Measurements from ENCODE around the gene ADAMTS13.
A peak's percentile ranks its signal among the peaks of the same experiment; 100 is the strongest.
"Not testable (repeated sequence)": the region's sequence is repeated elsewhere in the genome, so short reads cannot be mapped to it uniquely, and the experiment has no call there.

Gene ADAMTS13

DNA sequence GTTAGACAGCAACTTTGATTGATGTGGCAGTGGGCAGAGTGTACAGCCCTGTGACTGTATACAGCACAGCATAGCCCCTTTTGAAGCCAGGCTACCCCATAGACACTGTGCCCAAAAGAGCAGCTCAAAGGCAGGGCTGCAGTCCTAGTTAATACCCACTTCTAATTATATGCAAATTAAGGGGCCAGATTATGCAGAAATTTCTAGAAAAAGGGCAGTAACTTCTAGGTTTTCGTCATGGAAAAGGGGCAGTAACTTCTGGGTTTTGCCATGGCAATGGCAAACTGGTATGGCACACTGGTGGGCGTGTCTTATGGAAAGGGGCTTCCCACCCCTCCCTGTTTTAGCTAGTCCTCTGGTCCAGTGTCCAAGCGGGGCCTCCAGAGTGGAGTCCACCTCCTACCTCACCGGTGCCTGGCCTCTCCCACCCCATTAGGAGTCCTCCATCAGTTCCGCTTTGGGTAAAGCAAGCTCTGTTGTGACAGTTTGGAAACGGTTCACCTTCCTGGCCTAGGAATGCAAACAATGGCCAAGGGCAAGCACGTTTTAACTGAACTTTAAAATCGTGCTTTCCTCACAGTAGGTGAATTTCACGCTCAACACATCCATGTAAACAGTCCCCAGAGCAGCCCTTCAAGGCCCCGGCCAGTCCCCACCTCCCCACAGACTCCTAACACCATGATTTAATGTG, 5.6 kb downstream of the ADAMTS13 start:
- no peak for DNase-seq

DNA sequence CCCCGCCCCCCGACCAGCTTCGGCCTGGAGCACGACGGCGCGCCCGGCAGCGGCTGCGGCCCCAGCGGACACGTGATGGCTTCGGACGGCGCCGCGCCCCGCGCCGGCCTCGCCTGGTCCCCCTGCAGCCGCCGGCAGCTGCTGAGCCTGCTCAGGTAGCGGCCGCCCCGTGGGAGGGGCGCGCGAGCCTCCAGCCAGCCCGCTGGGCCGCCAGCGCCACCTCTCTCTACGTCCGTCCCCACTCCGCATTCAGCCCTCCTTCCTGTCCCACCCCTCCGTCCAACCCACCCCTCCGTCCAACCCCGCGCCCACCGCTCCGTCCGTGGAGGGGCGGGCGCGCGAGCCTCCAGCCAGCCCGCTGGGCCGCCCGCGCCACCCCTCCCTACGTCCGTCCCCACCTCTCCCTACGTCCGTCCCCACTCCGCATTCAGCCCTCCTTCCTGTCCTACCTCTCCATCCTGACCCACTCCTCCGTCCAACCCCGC, 6.5 kb downstream of the ADAMTS13 start:
- peak; percentile 21 for DNase-seq

DNA sequence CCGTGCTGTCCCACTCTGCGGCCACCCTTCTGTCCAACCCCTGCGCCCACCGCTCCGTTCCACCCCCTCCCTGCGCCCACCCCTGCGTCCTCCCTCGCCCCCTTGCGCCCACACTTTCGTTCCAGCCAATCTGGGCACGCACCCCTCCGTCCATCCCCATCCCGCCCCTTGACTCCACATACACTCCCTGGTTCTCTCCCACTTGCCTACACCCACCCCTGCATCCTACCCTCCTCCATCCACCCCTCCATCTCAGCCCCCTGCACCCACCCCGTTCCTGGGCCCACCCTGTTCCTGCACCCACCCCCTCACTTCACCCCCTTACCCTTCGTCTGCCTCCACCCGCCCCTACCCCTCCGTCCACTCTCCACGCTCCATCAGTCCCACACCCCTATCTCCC, 7.0 kb downstream of the ADAMTS13 start:
- DNase-seq, result no peak

DNA sequence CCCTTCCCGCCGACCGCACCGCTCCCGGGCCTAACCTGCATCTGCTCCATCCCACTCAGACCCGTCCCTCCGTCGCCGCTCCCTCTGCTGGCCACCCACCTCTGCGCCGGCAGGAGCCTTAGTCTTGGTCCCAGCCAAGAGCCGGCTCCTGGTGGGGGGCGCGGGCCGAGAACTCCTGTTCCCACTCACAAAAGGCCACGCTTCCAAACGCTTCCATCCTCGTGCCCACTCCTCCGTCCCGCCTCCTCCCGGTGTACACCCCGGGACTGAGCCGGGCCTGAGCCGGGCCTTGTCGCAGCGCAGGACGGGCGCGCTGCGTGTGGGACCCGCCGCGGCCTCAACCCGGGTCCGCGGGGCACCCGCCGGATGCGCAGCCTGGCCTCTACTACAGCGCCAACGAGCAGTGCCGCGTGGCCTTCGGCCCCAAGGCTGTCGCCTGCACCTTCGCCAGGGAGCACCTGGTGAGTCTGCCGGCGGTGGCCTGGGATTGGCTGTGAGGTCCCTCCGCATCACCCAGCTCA, 7.5 kb downstream of the ADAMTS13 start:
- no peak for DNase-seq

DNA sequence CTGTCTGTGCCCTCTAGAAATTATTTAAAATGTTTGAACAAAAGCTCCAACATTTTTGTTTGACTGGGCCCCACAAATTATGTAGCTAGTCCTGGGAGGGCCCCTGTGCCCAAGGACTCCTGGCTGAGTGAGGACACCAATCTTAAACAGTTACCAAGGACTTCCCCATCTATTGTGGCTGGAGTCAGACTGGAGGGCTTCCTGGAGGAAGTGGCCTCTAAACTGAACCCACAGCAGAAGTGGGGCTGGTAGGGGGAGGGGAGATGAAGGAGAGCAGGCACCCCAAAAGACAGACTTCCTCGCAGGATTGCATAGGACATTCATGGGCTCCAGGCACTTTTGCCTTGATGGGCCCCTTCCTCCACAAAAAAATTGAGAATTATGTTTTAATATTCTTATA, 8.1 kb downstream of the ADAMTS13 start:
- no peak for DNase-seq

DNA sequence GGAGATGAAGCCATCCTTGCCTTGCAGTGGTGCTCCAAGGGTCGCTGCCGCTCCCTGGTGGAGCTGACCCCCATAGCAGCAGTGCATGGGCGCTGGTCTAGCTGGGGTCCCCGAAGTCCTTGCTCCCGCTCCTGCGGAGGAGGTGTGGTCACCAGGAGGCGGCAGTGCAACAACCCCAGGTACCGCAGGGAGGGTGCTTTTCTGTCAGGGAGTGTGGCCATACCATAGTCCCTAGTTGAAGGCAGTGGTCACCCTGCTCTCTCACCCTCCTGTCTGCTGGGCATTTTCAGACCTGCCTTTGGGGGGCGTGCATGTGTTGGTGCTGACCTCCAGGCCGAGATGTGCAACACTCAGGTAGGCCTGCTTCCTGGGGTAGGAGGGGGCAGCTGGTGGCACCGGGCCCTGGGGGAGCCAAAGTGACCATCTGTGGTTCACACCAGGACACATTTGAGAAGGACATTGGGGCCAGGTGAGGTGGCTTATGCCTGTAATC, 11.2 kb downstream of the ADAMTS13 start:
- no peak for DNase-seq

DNA sequence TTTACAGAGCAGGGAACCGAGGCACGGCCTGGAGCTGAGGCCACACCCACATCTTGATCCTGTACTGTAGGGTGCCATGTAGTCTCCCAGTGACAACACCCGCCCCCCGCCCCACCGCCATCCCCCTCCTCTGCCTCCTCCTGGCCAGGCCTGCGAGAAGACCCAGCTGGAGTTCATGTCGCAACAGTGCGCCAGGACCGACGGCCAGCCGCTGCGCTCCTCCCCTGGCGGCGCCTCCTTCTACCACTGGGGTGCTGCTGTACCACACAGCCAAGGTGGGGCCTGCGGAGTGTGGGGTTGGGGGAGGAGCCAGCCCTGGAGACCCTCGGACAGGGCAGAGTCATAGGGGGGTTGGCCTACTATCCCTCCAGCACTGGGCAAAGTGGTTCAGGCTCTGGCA, 14.5 kb downstream of the ADAMTS13 start:
- no peak for DNase-seq

DNA sequence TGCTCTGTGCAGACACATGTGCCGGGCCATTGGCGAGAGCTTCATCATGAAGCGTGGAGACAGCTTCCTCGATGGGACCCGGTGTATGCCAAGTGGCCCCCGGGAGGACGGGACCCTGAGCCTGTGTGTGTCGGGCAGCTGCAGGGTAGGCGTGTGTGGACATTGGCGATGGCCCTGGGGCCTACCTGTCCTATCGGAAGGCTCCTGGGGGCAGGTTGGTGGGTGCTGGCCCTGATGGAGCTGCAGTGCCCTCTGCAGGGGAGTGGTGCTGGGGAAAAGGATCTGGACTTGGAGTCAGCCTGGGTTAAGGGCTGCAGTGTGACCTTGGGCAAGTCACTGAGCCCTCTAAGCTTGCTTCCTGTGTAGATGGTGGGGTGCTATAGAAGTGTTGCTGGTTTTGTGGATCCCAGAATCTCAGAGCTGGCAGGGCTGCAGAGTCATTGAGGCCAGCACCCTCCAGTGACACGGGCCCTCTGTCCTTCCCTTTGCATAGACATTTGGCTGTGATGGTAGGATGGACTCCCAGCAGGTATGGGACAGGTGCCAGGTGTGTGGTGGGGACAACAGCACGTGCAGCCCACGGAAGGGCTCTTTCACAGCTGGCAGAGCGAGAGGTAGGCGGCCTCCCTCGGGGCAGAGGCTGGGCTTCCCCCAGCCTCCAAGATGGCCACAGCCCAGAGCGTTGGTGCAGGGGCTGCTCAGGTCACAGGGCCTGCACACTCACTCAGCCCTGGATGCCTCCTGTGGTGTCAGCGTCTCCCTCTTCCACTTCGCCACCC, 15.8 kb downstream of the ADAMTS13 start:
- DNase-seq, result no peak

DNA sequence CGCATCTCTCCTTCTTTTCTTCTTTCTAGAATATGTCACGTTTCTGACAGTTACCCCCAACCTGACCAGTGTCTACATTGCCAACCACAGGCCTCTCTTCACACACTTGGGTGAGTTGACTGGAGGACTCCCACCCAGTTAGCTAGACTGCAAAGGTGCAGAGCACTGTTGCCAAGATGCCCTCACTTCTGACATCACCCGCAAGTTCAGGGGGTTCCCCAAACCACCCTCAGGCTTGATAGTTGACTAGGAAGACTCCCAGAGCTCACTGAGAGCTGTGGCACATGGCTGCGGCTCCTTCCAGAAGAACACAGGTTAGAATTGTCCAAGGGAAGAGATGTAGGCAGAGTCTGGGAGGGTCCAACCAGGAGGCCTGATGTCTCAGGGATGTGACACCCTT, 17.2 kb downstream of the ADAMTS13 start:
- DNase-seq, result no peak

DNA sequence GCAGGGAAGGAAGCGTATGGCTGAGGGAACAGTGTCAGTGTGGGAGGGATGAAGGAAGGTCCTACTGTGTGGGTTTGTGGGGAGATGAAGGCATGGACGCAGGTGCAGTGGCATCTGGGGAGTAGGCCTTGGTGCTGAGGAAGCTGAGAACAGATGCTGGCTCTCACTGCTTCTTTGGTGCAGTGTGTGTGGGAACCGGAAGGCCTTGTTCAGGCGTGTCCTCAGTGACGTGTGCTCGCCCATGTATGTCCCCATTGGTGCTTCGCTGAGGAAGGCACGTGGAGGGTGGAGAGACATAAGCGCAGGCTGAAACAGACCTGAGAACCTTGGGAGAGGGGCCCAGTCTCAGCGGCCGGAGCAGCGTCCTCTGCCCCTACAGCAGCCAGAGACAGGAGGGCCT, 18.7 kb downstream of the ADAMTS13 start:
- DNase-seq, result no peak

DNA sequence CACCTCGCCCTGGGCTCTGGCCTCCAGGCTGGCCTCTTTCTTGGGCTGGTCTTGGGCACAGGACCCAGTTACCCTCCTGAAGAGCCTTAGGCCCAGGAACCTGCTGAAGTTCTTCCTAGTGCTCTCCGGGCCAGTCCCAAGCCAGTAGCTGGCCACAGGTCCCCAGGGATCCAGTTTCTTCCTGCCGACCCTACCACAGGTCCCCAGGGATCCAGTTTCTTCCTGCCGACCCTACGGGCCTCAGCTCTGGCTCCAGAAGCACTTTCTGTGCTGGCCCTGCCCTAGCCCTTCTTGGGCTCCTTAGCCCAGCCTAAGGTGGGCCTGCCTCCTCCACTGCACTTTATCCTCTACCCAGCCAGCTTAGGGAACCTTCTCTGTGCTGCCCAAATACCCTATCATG, 19.4 kb downstream of the ADAMTS13 start:
- no peak for DNase-seq

DNA sequence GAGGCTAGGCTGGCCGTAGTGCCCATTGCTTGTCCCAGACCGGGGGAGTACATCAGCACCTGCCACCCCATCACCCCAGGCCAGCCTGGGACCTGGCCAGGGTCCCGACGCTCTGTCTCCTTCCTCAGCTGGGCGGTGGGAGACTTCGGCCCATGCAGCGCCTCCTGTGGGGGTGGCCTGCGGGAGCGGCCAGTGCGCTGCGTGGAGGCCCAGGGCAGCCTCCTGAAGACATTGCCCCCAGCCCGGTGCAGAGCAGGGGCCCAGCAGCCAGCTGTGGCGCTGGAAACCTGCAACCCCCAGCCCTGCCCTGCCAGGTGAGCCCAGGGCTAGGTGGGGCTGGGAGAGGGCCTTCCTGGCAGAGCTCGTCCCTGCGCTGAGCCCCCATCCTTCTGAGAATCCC, 21.1 kb downstream of the ADAMTS13 start:
- no peak for DNase-seq

DNA sequence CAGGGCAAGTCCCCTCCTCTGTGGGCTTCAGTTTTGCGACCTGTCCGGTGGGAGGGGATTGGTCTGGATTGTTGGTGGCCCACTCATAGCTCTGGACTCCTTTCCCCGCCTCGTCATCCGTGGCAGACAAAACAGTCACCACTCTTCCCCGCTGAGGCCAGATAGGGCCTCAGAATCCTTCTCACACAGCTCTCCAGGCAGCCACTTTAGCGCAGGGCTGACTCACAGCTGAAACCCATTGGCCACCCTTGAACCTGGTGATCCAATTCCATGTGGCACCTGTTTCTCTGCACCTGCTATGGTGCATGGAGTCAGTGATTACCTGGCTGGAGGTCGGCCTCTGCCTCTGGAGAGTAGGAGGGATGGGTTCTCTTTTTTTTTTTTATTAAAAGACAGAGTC, 21.8 kb downstream of the ADAMTS13 start:
- DNase-seq, result no peak

DNA sequence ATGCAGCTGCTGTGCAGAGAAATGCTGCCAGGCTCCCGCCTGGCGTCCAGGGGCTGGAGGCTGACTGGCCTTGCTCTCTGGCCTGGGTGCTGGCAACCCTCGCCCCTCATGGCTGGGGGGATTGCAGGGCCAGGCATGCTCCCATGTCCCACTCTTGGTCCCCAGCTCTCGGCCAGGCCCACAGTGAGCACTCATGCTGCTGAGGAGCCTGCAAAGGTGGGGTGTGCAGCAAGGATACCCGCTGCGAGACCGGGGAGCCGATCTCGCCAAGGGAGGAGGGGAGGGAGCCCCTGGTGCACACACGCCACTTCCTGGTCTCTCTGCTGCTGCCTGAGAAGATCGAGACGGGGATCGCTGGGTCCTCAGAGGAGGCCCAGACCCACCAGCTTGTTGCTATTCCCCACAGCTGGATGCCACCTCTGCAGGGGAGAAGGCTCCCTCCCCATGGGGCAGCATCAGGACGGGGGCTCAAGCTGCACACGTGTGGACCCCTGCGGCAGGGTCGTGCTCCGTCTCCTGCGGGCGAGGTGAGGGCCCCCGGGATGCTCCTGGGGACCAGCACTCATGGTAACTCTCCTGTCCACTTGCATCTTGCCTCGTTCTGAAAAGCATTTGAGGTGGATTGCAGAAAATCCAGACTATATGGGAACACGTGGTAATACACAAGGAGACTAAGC, 23.3 kb downstream of the ADAMTS13 start:
- no peak for DNase-seq

DNA sequence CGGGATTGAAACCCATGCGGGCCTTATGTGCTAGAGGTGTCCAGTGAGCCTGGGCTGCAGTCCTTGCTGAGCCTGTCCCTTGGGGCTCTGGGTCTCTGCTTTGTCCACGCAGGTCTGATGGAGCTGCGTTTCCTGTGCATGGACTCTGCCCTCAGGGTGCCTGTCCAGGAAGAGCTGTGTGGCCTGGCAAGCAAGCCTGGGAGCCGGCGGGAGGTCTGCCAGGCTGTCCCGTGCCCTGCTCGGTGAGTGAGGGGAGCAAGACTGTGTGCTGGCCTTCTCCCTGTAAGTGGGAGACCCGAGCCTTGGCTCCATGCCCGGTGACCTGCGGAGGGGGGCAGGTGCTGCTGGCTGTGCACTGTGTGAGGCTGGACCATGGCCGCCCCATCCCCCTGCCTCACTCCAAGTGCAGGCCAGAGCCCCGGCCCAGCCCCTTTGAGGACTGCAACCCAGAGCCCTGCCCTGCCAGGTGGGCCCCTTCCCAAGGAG, 26.4 kb downstream of the ADAMTS13 start:
- DNase-seq, result no peak

DNA sequence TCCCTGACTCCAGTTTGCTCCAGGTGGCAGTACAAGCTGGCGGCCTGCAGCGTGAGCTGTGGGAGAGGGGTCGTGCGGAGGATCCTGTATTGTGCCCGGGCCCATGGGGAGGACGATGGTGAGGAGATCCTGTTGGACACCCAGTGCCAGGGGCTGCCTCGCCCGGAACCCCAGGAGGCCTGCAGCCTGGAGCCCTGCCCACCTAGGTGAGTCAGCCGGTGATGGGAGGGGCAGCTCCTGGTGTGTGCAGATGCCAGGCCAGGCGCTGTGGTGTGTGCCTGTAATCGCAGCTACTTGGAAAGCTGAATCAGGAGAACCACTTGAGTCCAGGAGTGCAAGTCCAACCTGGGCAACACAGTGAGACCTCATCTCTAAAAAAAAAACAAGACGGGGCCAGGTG, 27.6 kb downstream of the ADAMTS13 start:
- peak; percentile 92 for DNase-seq

DNA sequence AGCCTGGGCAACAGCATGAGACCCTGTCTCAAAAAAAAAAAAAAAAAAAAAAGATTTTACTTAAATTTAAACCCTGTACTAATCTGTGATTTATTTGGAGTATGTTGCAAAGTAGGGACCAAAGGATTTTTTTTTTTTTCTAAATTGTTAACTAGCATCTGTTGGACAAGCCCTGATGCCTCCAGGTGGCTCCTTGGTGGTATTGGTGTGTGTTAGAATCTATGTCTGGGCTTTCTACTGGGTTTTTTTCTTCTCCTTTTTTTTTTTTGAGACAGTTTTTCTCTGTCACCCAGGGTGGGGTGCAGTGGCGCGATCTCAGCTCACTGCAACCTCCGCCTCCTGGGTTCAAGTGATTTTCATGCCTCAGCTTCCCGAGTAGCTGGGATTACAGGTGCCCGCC, 29.7 kb downstream of the ADAMTS13 start:
- DNase-seq, result not testable (repeated sequence)

DNA sequence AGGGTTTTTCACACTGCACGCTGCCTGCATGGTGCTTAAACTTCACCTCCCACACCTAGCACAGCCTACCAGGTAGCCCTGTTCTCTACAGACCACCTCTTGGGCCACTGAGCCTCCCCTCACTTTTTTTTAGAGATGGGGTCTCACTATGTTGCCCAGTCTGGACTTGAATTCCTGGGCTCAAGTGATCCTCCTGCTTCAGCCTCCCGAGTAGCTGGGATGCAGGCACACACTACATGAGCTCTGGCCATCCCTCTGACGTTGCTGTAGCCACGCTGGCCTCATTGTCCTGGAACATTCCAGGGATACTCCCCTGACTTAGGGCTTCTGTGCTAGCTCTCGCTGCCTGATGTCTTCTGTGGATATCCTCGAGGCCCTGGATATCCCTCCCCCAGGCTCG, 30.4 kb downstream of the ADAMTS13 start:
- DNase-seq, result no peak

DNA sequence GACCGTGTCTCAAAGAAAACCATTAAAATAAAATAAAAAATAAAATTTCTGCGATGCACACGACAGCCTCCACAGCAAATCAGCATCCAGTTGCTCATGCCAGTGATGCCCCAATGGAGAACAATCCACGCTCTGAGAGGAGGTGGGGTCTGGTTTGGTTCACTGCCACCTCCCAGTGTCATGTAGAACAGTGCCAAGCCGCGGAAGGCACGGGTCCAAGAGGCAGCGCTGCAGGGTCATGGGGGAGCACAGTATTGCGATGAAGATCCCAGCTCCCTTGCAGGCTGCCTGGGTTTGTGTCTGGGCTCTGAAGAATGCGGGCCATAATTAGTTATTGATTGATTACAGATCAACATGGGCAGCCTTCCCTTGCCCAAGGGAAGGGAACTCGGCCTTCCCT, 31.5 kb downstream of the ADAMTS13 start:
- no peak for DNase-seq

DNA sequence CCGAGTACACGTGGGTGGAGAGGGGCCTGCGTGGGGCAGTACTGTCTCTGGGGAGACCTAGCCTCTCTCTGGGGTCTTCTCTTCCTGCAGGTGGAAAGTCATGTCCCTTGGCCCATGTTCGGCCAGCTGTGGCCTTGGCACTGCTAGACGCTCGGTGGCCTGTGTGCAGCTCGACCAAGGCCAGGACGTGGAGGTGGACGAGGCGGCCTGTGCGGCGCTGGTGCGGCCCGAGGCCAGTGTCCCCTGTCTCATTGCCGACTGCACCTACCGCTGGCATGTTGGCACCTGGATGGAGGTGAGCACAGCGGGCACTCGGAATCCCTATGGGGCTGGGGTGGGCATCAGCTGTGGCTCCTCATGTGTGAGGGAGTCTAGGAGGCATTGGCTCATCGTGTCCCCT, 32.2 kb downstream of the ADAMTS13 start:
- no peak for DNase-seq

DNA sequence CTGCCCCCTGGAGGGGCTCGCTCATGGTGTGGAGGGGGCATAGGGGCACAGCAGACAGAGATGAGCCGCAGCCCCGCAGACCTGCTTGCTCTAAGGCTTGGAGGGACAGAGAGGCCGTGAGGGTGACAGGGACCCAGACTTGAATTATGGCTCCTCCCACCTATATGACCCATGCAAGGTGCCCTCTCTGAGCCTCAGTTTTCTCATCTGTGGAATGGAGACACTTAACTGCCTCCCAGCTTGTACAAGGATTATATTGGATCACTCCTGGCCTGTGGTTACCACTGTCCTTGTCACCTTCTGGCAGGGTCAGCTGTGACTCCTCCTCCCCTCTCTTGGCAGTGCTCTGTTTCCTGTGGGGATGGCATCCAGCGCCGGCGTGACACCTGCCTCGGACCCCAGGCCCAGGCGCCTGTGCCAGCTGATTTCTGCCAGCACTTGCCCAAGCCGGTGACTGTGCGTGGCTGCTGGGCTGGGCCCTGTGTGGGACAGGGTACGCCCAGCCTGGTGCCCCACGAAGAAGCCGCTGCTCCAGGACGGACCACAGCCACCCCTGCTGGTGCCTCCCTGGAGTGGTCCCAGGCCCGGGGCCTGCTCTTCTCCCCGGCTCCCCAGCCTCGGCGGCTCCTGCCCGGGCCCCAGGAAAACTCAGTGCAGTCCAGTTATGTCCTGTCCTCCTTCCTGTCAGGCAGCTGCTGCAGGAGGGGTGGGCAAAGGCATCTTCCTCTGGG, 32.9 kb downstream of the ADAMTS13 start:
- no peak for DNase-seq

DNA sequence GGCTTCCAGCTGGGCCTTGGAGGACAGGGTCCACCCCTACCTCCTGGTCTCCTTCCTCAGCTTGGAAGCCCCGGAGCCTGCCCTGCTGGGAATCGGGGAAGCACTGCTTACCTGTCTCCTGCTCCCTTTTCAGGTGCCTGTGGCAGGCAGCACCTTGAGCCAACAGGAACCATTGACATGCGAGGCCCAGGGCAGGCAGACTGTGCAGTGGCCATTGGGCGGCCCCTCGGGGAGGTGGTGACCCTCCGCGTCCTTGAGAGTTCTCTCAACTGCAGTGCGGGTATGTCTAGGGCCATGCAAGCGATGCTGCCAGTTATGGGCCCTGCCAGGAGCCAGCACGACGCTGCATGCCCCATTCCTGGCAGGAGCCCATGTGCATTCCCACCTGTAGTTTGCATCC, 33.8 kb downstream of the ADAMTS13 start:
- DNase-seq, result no peak

DNA sequence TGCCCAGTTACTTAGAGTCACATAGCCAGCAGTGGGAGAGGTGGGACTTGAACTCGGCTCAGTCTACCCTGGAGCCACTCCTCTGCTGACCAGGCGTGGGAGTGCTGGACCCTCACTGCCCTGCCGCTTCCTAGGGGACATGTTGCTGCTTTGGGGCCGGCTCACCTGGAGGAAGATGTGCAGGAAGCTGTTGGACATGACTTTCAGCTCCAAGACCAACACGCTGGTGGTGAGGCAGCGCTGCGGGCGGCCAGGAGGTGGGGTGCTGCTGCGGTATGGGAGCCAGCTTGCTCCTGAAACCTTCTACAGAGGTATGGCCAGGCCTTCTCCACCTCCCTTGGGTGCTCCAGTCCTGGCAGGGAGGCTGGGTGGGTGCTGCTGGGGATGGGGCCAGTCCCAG, 34.2 kb downstream of the ADAMTS13 start:
- no peak for DNase-seq
